ENCODE measurements around the gene APP. TPM values are rescaled to one million over a fixed set of nuclear protein-coding genes. Genes with fewer than 3 reads are reported as not detected.

Gene APP
- total RNA-seq, 1 donor from 2014 or later = 1,137 TPM

- no peak for TF ChIP-seq CTCF (IDR thresholded peaks at IDR 0.05; ENCODE audit: unreplicated experiment)
- no peak overlapping the region for H3K27ac Mint-ChIP-seq (ENCODE audit: unreplicated experiment)
Measured at GRCh38 chr21:26080211-26080610, 90.4 kb downstream of the APP start.

GRCh38 chr21:26079366-26079765 lies 91.2 kb downstream of the APP start:
- DNase-seq (ENCODE audit: low spot score) = no peak
- TF ChIP-seq CTCF (IDR thresholded peaks at IDR 0.05; ENCODE audit: unreplicated experiment) = no peak
- peaks cover 12% of the 10 kb centered on the region for H3K36me3 Mint-ChIP-seq (ENCODE audit: low read depth, unreplicated experiment)
- H3K27me3 Mint-ChIP-seq (ENCODE audit: unreplicated experiment) = peaks cover 4% of the 10 kb centered on the region
- no peaks in the 10 kb centered on the region for H3K9me3 Mint-ChIP-seq (ENCODE audit: unreplicated experiment)
- peaks cover 53% of the 10 kb centered on the region for H3K4me1 Mint-ChIP-seq (ENCODE audit: unreplicated experiment)
- no peak overlapping the region for H3K4me3 Mint-ChIP-seq (ENCODE audit: unreplicated experiment)
- peak overlapping the region; percentile 90 for H3K27ac Mint-ChIP-seq (ENCODE audit: unreplicated experiment)

More at GRCh38 chr21:26080211-26080610, 90.4 kb downstream of the APP start:
- Mint-ChIP-seq H3K27me3 (ENCODE audit: unreplicated experiment) (peaks cover 4% of the 10 kb centered on the region), H3K9me3 (ENCODE audit: unreplicated experiment) (no peaks in the 10 kb centered on the region), H3K36me3 (ENCODE audit: low read depth, unreplicated experiment) (peaks cover 12% of the 10 kb centered on the region), H3K4me1 (ENCODE audit: unreplicated experiment) (peaks cover 51% of the 10 kb centered on the region), H3K4me3 (ENCODE audit: unreplicated experiment) (no peak overlapping the region)
- no peak for DNase-seq (ENCODE audit: low spot score)

GRCh38 chr21:26077521-26077920 lies 93.0 kb downstream of the APP start:
- H3K4me3 Mint-ChIP-seq (ENCODE audit: unreplicated experiment) = peak overlapping the region; percentile 44
- no peak for DNase-seq (ENCODE audit: low spot score)
- TF ChIP-seq CTCF (IDR thresholded peaks at IDR 0.05; ENCODE audit: unreplicated experiment) = no peak
- peaks cover 9% of the 10 kb centered on the region for H3K36me3 Mint-ChIP-seq (ENCODE audit: low read depth, unreplicated experiment)
- H3K27ac Mint-ChIP-seq (ENCODE audit: unreplicated experiment) = no peak overlapping the region
- no peaks in the 10 kb centered on the region for H3K9me3 Mint-ChIP-seq (ENCODE audit: unreplicated experiment)
- H3K27me3 Mint-ChIP-seq (ENCODE audit: unreplicated experiment) = peaks cover 2% of the 10 kb centered on the region
- peaks cover 51% of the 10 kb centered on the region for H3K4me1 Mint-ChIP-seq (ENCODE audit: unreplicated experiment)

- peaks cover 3% of the 10 kb centered on the region for H3K36me3 Mint-ChIP-seq (ENCODE audit: low read depth, unreplicated experiment)
- peak overlapping the region; percentile 25 for H3K27ac Mint-ChIP-seq (ENCODE audit: unreplicated experiment)
- peaks cover 6% of the 10 kb centered on the region for H3K27me3 Mint-ChIP-seq (ENCODE audit: unreplicated experiment)
- DNase-seq (ENCODE audit: low spot score) = no peak
- no peak overlapping the region for H3K4me3 Mint-ChIP-seq (ENCODE audit: unreplicated experiment)
- no peaks in the 10 kb centered on the region for H3K9me3 Mint-ChIP-seq (ENCODE audit: unreplicated experiment)
- peaks cover 64% of the 10 kb centered on the region for H3K4me1 Mint-ChIP-seq (ENCODE audit: unreplicated experiment)
- no peak for TF ChIP-seq CTCF (IDR thresholded peaks at IDR 0.05; ENCODE audit: unreplicated experiment)
Measured at GRCh38 chr21:26072666-26073615, 97.6 kb downstream of the APP start.

- Mint-ChIP-seq H3K9me3 (ENCODE audit: unreplicated experiment) (no peaks in the 10 kb centered on the region), H3K27me3 (ENCODE audit: unreplicated experiment) (peaks cover 6% of the 10 kb centered on the region), H3K36me3 (ENCODE audit: low read depth, unreplicated experiment) (no peaks in the 10 kb centered on the region), H3K4me3 (ENCODE audit: unreplicated experiment) (no peak overlapping the region), H3K4me1 (ENCODE audit: unreplicated experiment) (peaks cover 58% of the 10 kb centered on the region), H3K27ac (ENCODE audit: unreplicated experiment) (no peak overlapping the region)
- no peak for DNase-seq (ENCODE audit: low spot score)
- TF ChIP-seq CTCF (IDR thresholded peaks at IDR 0.05; ENCODE audit: unreplicated experiment) = no peak
Measured at GRCh38 chr21:26070822-26071425, 99.6 kb downstream of the APP start.
